ENCODE measurements around the gene GALNT9.

GALNT9 gene

DNA sequence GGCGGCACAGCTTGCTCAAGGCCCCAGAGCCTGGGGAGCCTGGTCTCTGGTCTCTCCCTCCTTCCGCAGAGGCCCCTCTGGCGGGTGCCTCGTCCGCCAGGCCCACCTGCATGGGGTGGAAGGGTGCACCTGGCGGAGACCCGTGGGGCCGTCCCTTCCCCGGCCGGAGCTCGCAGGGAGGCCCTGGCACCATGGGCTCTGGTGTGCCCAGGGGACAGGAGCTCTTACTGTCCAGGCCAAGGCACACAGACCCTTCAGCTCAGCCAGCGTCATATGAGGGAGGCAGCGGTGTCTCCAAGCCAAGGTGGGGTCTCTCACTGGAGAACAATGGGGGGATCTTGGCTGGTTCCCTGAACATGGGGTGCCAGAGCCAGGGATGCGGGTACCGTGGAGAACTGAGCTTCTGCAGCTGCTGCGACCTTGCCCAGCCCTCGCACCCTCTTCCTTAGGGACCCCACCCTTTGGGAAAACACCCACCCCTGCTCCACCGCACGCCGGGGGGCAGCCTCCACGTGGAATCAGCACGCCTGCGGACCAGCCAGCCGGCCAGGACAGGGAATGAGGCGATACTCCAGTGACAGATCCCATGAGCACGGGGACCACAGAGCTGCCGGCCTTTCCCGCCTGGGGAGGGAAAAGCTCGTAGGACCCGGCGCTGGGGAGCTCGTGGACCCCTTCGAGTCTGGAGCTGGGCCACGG lies 25.7 kb upstream of the GALNT9 start:
- no peak for ATAC-seq
- no peak for TF ChIP-seq GLIS3 (CRISPR knock-in tag; IDR thresholded peaks at IDR 0.05)
- no peak for TF ChIP-seq TCF4 (CRISPR knock-in tag; IDR thresholded peaks at IDR 0.05; ENCODE audit: borderline replicate concordance)
- no peak for TF ChIP-seq ZC3H10 (CRISPR knock-in tag; IDR thresholded peaks at IDR 0.05)
- TF ChIP-seq ESRRG (CRISPR knock-in tag; IDR thresholded peaks at IDR 0.05): no peak
- no peak for TF ChIP-seq BACH2 (CRISPR knock-in tag; IDR thresholded peaks at IDR 0.05; ENCODE audit: borderline replicate concordance)
- TF ChIP-seq CSRNP3 (CRISPR knock-in tag; IDR thresholded peaks at IDR 0.05): no peak
- TF ChIP-seq PATZ1 (CRISPR knock-in tag; IDR thresholded peaks at IDR 0.05; ENCODE audit: borderline replicate concordance): no peak
- TF ChIP-seq ZFP30 (CRISPR knock-in tag; IDR thresholded peaks at IDR 0.05): no peak

DNA sequence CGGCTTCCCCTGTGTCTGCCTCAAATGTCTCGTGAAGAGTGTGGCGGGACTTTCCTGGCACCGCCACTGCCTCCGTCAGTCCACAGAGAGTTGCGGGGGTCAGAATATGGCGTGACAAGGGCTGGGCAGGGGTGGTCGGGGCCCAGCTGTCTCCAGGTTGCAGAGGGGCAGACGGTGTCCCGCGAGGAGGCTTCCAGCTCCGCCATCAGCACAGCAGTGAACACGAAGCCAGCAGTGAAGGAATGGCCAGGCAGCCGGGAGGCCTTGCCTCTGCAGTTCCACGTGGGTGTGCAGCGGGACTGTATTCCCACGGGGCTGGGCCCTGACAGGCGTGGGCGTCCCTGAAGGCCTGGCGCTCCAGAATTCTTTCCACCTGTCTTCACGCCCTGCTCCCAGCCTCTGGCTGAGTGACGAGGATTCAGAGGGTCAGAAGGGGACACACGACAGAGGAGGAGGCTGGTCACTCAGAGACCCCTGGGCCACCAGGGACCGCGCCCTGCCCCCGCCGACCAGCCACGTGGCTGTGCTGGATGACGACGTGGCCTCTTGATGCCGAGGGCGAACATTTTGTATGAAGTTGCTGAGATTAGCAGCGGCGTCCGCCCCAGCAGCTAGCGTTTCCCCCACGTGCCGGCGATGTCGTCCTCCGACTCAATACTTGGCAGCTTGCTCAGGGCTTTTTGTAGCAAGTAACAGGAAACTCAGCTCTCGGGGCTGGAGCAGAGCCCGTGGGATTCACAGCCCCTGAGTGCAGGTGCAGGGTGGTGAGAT lies 25.0 kb upstream of the GALNT9 start:
- TF ChIP-seq POU6F1 (CRISPR knock-in tag; IDR thresholded peaks at IDR 0.05; ENCODE audit: borderline replicate concordance, low read depth) (no peak), CSRNP3 (CRISPR knock-in tag; IDR thresholded peaks at IDR 0.05) (no peak), TSHZ2 (CRISPR knock-in tag; IDR thresholded peaks at IDR 0.05) (no peak), ZNF8 (CRISPR knock-in tag; IDR thresholded peaks at IDR 0.05) (no peak), ZFP3 (CRISPR knock-in tag; IDR thresholded peaks at IDR 0.05) (no peak), ZNF565 (CRISPR knock-in tag; conservative IDR thresholded peaks at IDR 0.05; ENCODE audit: low read depth) (no peak), TCF4 (CRISPR knock-in tag; IDR thresholded peaks at IDR 0.05; ENCODE audit: borderline replicate concordance) (no peak), RARB (CRISPR knock-in tag; IDR thresholded peaks at IDR 0.05) (no peak), ZC3H10 (CRISPR knock-in tag; IDR thresholded peaks at IDR 0.05) (no peak), BACH2 (CRISPR knock-in tag; IDR thresholded peaks at IDR 0.05; ENCODE audit: borderline replicate concordance) (no peak), ISL1 (CRISPR knock-in tag; IDR thresholded peaks at IDR 0.05) (no peak), ESRRG (CRISPR knock-in tag; IDR thresholded peaks at IDR 0.05) (no peak), ARNTL (CRISPR knock-in tag; IDR thresholded peaks at IDR 0.05; ENCODE audit: borderline replicate concordance, low read depth) (no peak), SNAI2 (CRISPR knock-in tag; IDR thresholded peaks at IDR 0.05) (no peak), PPARA (CRISPR knock-in tag; IDR thresholded peaks at IDR 0.05; ENCODE audit: borderline replicate concordance) (no peak), PATZ1 (CRISPR knock-in tag; IDR thresholded peaks at IDR 0.05; ENCODE audit: borderline replicate concordance) (no peak), ZFP30 (CRISPR knock-in tag; IDR thresholded peaks at IDR 0.05) (no peak), GLIS3 (CRISPR knock-in tag; IDR thresholded peaks at IDR 0.05) (no peak), OSR1 (CRISPR knock-in tag; IDR thresholded peaks at IDR 0.05) (no peak)
- TF ChIP-seq, protein P1, sequence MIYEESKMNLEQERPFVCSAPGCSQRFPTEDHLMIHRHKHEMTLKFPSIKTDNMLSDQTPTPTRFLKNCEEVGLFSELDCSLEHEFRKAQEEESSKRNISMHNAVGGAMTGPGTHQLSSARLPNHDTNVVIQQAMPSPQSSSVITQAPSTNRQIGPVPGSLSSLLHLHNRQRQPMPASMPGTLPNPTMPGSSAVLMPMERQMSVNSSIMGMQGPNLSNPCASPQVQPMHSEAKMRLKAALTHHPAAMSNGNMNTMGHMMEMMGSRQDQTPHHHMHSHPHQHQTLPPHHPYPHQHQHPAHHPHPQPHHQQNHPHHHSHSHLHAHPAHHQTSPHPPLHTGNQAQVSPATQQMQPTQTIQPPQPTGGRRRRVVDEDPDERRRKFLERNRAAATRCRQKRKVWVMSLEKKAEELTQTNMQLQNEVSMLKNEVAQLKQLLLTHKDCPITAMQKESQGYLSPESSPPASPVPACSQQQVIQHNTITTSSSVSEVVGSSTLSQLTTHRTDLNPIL (CRISPR knock-in tag; IDR thresholded peaks at IDR 0.05; ENCODE audit: low read depth): no peak
- ATAC-seq: no peak
